ENCODE results near the gene MAPK8IP1. TPM values are rescaled to one million over a fixed set of nuclear protein-coding genes. Genes with fewer than 3 reads are reported as not detected.
A peak's percentile ranks its signal among the peaks of the same experiment; 100 is the strongest.

The MAPK8IP1 gene
- total RNA-seq, 4 donors from 2014 or later, result 9.5 to 25.1 (median 17.4) TPM

GRCh38 chr11:45945397-45945999, 60.0 kb downstream of the MAPK8IP1 start:
- H3K36me3 ChIP-seq, result peaks cover 26 to 35% of the 10 kb centered on the region in 2 donors

GRCh38 chr11:45947885-45948284, 62.4 kb downstream of the MAPK8IP1 start:
- intact Hi-C loops (cut with DNase I), result no loop called here
- no peak overlapping the region for H3K27ac ChIP-seq
- H3K27me3 ChIP-seq, result no peaks in the 10 kb centered on the region
- peaks cover 32 to 35% of the 10 kb centered on the region in 2 donors for H3K36me3 ChIP-seq
- no peaks in the 10 kb centered on the region for H3K9me3 ChIP-seq
- H3K4me1 ChIP-seq, result no peaks in the 10 kb centered on the region
- 92 to 96% methylated on average over 1 of the region's 1 CpG for WGBS, 2 donors
- no peak for TF ChIP-seq POLR2A (IDR thresholded peaks at IDR 0.05)
- no peak for TF ChIP-seq CTCF (IDR thresholded peaks at IDR 0.05)
- no peak overlapping the region for H3K4me3 ChIP-seq (replicated peaks in 1 of 3)
- DNase-seq, result no peak

More at GRCh38 chr11:45945397-45945999, 60.0 kb downstream of the MAPK8IP1 start:
- Histone ChIP-seq H3K9me3 (no peaks in the 10 kb centered on the region), H3K4me3 (replicated peaks in 1 of 3) (no peak overlapping the region), H3K27ac (no peak overlapping the region), H3K27me3 (no peaks in the 10 kb centered on the region), H3K4me1 (no peaks in the 10 kb centered on the region)
- no peak for TF ChIP-seq POLR2A (IDR thresholded peaks at IDR 0.05)
- TF ChIP-seq CTCF (IDR thresholded peaks at IDR 0.05), result no peak
- WGBS, 2 donors, result 97 to 100% methylated on average over 3 of the region's 3 CpGs
- DNase-seq, result no peak
- intact Hi-C loops (cut with DNase I), result no loop called here

DNA sequence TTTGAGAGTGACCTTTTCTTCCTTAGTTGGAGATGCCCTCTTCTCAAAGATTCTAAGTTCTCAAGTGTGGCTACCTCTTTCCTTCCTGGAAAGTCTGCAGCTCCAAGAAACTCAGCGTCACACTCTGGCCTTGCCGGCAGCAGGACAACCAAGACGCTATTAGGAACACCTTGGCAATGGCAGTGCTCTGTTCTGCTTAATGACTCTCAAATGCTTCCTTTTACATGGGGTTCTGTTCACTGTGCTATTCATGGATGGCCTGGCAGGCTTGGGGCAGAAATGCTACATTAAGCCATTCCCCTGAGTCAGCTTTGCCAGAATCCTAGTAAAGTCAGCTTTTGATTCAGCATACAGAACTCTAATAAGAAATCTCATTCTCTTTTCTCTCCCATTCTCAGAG, 62.9 kb downstream of the MAPK8IP1 start:
- no peak for TF ChIP-seq POLR2A (IDR thresholded peaks at IDR 0.05)
- TF ChIP-seq CTCF (IDR thresholded peaks at IDR 0.05), result no peak
- no peaks in the 10 kb centered on the region for H3K27me3 ChIP-seq
- WGBS, 2 donors, result 86 to 91% methylated on average over 3 of the region's 3 CpGs
- peaks cover 33 to 35% of the 10 kb centered on the region in 2 donors for H3K36me3 ChIP-seq
- DNase-seq, result peak; percentile 32 to 44
- H3K4me3 ChIP-seq (replicated peaks in 1 of 3), result no peak overlapping the region
- intact Hi-C loops (cut with DNase I), result no loop called here
- no peak overlapping the region for H3K27ac ChIP-seq
- no peaks in the 10 kb centered on the region for H3K4me1 ChIP-seq
- H3K9me3 ChIP-seq, result no peaks in the 10 kb centered on the region

DNA sequence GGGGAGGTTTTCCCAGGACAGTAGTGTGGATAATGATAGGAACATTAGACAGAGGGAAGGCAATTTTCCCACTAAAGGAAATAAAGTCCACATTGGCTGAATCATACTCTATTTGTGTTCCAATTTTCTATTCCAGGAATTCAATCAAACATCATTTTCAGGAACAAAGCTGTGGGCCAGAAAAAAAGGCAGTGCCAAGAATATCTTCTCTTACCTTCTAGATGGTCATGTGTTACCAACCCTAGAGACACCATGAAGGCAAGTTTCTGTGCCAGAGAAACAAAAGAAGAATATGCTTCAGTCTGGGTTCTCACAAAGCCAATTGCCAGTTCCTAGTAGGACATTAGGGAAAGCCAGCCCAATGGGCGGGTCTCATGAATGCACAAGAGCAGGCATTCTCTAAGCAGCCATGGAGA, 64.5 kb downstream of the MAPK8IP1 start:
- no peaks in the 10 kb centered on the region for H3K9me3 ChIP-seq
- no peak overlapping the region for H3K4me3 ChIP-seq (replicated peaks in 1 of 3)
- DNase-seq, result no peak
- TF ChIP-seq CTCF (IDR thresholded peaks at IDR 0.05), result no peak
- TF ChIP-seq POLR2A (IDR thresholded peaks at IDR 0.05), result no peak
- WGBS, 2 donors, result 77 to 100% methylated on average over 1 of the region's 1 CpG
- H3K27ac ChIP-seq, result no peak overlapping the region
- intact Hi-C loops (cut with DNase I), result loop anchor here (10.0 kb wide), 1 partner anchor 55 kb away; no protein-coding TSS in a partner anchor
- H3K27me3 ChIP-seq, result no peaks in the 10 kb centered on the region
- H3K36me3 ChIP-seq, result peaks cover 27 to 29% of the 10 kb centered on the region in 2 donors
- no peaks in the 10 kb centered on the region for H3K4me1 ChIP-seq

Other genes starting within 250 kb of the MAPK8IP1 start
- 10 to 100 TPM; 19.3 to 28.9 (median 25.0) TPM for gene CHST1, start 220.0 kb upstream of the MAPK8IP1 start, total RNA-seq
- 10 to 100 TPM; 11.2 to 15.8 (median 14.0) TPM for gene SLC35C1, start 80.5 kb upstream of the MAPK8IP1 start, total RNA-seq
- 100 to 1,000 TPM in 1 of 4 donors, 10 to 100 TPM in 3; 49.5 to 117 (median 57.8) TPM for gene CRY2, start 38.2 kb upstream of the MAPK8IP1 start, total RNA-seq
- gene FREY1, start 21.6 kb downstream of the MAPK8IP1 start, total RNA-seq, result 1 to 10 TPM in 2 of 4 donors, not detected in 2; 1.8 to 2.6 TPM
- gene PEX16, start 32.2 kb downstream of the MAPK8IP1 start, total RNA-seq, result 10 to 100 TPM; 28.5 to 41.2 (median 29.5) TPM
- 10 to 100 TPM; 11.2 to 19.0 (median 14.1) TPM for gene LARGE2, start 37.0 kb downstream of the MAPK8IP1 start, total RNA-seq
- gene PHF21A, start 235.8 kb downstream of the MAPK8IP1 start, total RNA-seq, result 10 to 100 TPM; 26.2 to 95.7 (median 64.0) TPM

Measured in thyroid gland (tissue), 4 donors.